Neural progenitor cell (in vitro differentiated cells): ENCODE measurements around the gene GLTPD2.

ENCODE experiments used
- CTCF ChIP-seq: fragments of 200-600 bp; sonication (generic); IDR thresholded peaks from 2 replicates; pipeline ENCODE4 v1.5.1; 2017; ENCODE audit warnings: antibody characterized with exemption, mild to moderate bottlenecking
- EZH2 ChIP-seq: fragments of 200-600 bp; sonication (generic); IDR thresholded peaks from 2 replicates; pipeline ENCODE4 v1.6.1; 2017; ENCODE audit warnings: antibody characterized with exemption, mild to moderate bottlenecking, moderate library complexity

GRCh38 chr17:4822835-4823234 lies 34.1 kb downstream of the GLTPD2 start:
- TF ChIP-seq CTCF (no peak), EZH2 (no peak)
